ENCODE measurements around the gene DCC.

The DCC gene

GRCh38 chr18:52907543-52908308 lies 567.7 kb downstream of the DCC start:
- TF ChIP-seq CTCF (conservative IDR thresholded peaks at IDR 0.05), result no peak
- no peak overlapping the region for H3K27ac ChIP-seq

GRCh38 chr18:52914148-52914547 lies 574.2 kb downstream of the DCC start:
- no peak overlapping the region for H3K27ac ChIP-seq
- no peak for TF ChIP-seq CTCF (conservative IDR thresholded peaks at IDR 0.05)

GRCh38 chr18:52920665-52921064 lies 580.7 kb downstream of the DCC start:
- no peak for TF ChIP-seq CTCF (conservative IDR thresholded peaks at IDR 0.05)

DNA sequence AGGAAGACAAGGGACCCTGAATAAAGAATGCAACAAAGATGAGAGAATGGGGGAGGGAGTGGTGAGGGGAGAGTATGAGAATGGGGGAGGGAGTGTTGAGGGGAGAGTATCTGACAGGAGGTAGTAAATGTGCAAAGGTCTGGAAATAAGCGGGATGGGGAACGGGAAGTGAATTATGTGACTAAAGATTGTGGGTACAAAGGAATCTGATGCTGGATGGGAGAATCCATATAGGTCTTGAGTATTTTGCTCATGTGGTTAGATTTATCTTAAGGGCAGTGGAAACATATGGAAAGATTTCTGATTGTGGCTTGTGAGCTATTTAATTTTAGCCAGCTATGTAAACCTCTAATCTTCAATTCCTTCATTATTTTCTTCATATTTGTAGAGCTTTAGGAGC lies 593.4 kb downstream of the DCC start:
- no peak overlapping the region for H3K27ac ChIP-seq
- no peak for TF ChIP-seq CTCF (conservative IDR thresholded peaks at IDR 0.05)

More at GRCh38 chr18:52920665-52921064, 580.7 kb downstream of the DCC start:
- H3K27ac ChIP-seq, result no peak overlapping the region

DNA sequence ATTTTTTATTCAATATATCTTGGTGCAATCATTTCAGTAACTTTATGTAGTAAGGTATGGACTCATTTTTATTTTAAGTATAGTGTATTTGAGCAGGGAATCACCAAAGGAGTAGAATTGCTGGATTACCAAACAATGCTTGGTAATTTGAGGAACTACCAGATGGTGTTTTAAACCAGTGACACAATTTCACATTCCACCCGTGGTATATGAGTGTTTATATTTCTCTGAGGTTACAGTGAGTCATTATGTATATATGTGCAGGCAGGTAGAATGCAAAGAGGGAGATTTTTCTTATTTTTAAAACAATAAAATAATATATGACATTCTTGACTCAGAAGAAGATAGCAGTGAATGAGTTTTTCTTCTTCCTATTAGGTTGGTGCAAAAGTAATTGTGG lies 596.9 kb downstream of the DCC start:
- no peak for TF ChIP-seq CTCF (conservative IDR thresholded peaks at IDR 0.05)
- H3K27ac ChIP-seq, result no peak overlapping the region

GRCh38 chr18:52937840-52938239 lies 597.8 kb downstream of the DCC start:
- TF ChIP-seq CTCF (conservative IDR thresholded peaks at IDR 0.05), result no peak
- no peak overlapping the region for H3K27ac ChIP-seq

- TF ChIP-seq CTCF (conservative IDR thresholded peaks at IDR 0.05), result no peak
- no peak overlapping the region for H3K27ac ChIP-seq
These were observed 605.6 kb downstream of the DCC start for GRCh38 chr18:52945552-52945951.
